ENCODE measurements around the gene SPDYE1. TPM values are rescaled to one million over a fixed set of nuclear protein-coding genes. Genes with fewer than 3 reads are reported as not detected.

Gene SPDYE1
- total and polyA plus RNA-seq, 4 donors = 0.71 TPM; not detected in 3

GRCh38 chr7:44057181-44057848 lies 59.6 kb downstream of the SPDYE1 start (continued):
- no peak for TF ChIP-seq MAX (IDR thresholded peaks at IDR 0.05)
- no peak for TF ChIP-seq FOXA1 (IDR thresholded peaks at IDR 0.05)
- TF ChIP-seq ATF3 (IDR thresholded peaks at IDR 0.05) = no peak
- TF ChIP-seq ZBTB33 (IDR thresholded peaks at IDR 0.05) = no peak

- no peak overlapping the region for H3K9ac ChIP-seq (ENCODE audit: low read depth in 1 of 2, low read length in 2 of 2)
- H3K27ac ChIP-seq (ENCODE audit: low read depth in 1 of 2, low read length in 2 of 2) = no peak overlapping the region
- H3K9me3 ChIP-seq (ENCODE audit: control insufficient read depth in 4 of 4, low read length in 3 of 4) = no peaks in the 10 kb centered on the region
- H3K36me3 ChIP-seq (ENCODE audit: control insufficient read depth in 4 of 4, insufficient read depth in 3 of 4, low read depth in 1 of 4, low read length in 3 of 4) = peaks cover 19 to 60% (median 34%) of the 10 kb centered on the region in 4 donors
- peaks cover 10 to 14% (median 12%) of the 10 kb centered on the region in 4 donors for H3K4me1 ChIP-seq (ENCODE audit: control insufficient read depth in 4 of 4, insufficient read depth in 4 of 4, low read length in 3 of 4)
- no peak for TF ChIP-seq CTCF (IDR thresholded peaks at IDR 0.05; ENCODE audit: low read depth, low read length, missing input control)
- WGBS = 93% methylated on average over 30 of the region's 30 CpGs
- H3K4me3 ChIP-seq (ENCODE audit: low read depth in 1 of 3, low read length in 3 of 3) = no peak overlapping the region
- no peak for DNase-seq (ENCODE audit: low spot score)
- no peaks in the 10 kb centered on the region for H3K27me3 ChIP-seq (ENCODE audit: control insufficient read depth in 4 of 4, insufficient read depth in 4 of 4, low read length in 3 of 4)
Measured at GRCh38 chr7:44057849-44058758, 60.4 kb downstream of the SPDYE1 start.

GRCh38 chr7:44058759-44059218 lies 61.1 kb downstream of the SPDYE1 start:
- Histone ChIP-seq H3K9ac (ENCODE audit: low read depth in 1 of 2, low read length in 2 of 2) (no peak overlapping the region), H3K27ac (ENCODE audit: low read depth in 1 of 2, low read length in 2 of 2) (no peak overlapping the region), H3K27me3 (ENCODE audit: control insufficient read depth in 4 of 4, insufficient read depth in 4 of 4, low read length in 3 of 4) (no peaks in the 10 kb centered on the region), H3K4me1 (ENCODE audit: control insufficient read depth in 4 of 4, insufficient read depth in 4 of 4, low read length in 3 of 4) (peaks cover 10 to 20% (median 14%) of the 10 kb centered on the region in 4 donors), H3K9me3 (ENCODE audit: control insufficient read depth in 4 of 4, low read length in 3 of 4) (no peaks in the 10 kb centered on the region), H3K4me3 (ENCODE audit: low read depth in 1 of 3, low read length in 3 of 3) (no peak overlapping the region), H3K36me3 (ENCODE audit: control insufficient read depth in 4 of 4, insufficient read depth in 3 of 4, low read depth in 1 of 4, low read length in 3 of 4) (peaks cover 19 to 57% (median 33%) of the 10 kb centered on the region in 4 donors)
- WGBS = 97% methylated on average over 7 of the region's 7 CpGs
- no peak for DNase-seq (ENCODE audit: low spot score)
- TF ChIP-seq YY1 (IDR thresholded peaks at IDR 0.05) (no peak), HNF4G (IDR thresholded peaks at IDR 0.05) (no peak), NR2F2 (IDR thresholded peaks at IDR 0.05) (no peak), MAX (IDR thresholded peaks at IDR 0.05) (no peak), FOXA2 (IDR thresholded peaks at IDR 0.05) (no peak), ZBTB33 (IDR thresholded peaks at IDR 0.05) (no peak), TAF1 (conservative IDR thresholded peaks at IDR 0.05) (no peak), HNF4A (conservative IDR thresholded peaks at IDR 0.05) (no peak), REST (IDR thresholded peaks at IDR 0.05) (no peak), RAD21 (IDR thresholded peaks at IDR 0.05) (no peak), JUND (IDR thresholded peaks at IDR 0.05) (no peak), CTCF (IDR thresholded peaks at IDR 0.05; ENCODE audit: low read depth, low read length, missing input control) (no peak)
